ENCODE results near the gene CTSC.

Gene CTSC

GRCh38 chr11:88335284-88335683 lies 2.3 kb downstream of the CTSC start:
- no peak for DNase-seq (ENCODE audit: low spot score)
- TF ChIP-seq, protein P1, sequence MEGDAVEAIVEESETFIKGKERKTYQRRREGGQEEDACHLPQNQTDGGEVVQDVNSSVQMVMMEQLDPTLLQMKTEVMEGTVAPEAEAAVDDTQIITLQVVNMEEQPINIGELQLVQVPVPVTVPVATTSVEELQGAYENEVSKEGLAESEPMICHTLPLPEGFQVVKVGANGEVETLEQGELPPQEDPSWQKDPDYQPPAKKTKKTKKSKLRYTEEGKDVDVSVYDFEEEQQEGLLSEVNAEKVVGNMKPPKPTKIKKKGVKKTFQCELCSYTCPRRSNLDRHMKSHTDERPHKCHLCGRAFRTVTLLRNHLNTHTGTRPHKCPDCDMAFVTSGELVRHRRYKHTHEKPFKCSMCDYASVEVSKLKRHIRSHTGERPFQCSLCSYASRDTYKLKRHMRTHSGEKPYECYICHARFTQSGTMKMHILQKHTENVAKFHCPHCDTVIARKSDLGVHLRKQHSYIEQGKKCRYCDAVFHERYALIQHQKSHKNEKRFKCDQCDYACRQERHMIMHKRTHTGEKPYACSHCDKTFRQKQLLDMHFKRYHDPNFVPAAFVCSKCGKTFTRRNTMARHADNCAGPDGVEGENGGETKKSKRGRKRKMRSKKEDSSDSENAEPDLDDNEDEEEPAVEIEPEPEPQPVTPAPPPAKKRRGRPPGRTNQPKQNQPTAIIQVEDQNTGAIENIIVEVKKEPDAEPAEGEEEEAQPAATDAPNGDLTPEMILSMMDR (IDR thresholded peaks at IDR 0.05; ENCODE audit: extremely low read depth, insufficient read depth, missing control alignments), result no peak
- in situ Hi-C loops (cut with MboI; ENCODE audit: low pct_unique_long_range_greater_than_20kb, low sequenced_read_pairs, unreplicated experiment), result no loop called here

DNA sequence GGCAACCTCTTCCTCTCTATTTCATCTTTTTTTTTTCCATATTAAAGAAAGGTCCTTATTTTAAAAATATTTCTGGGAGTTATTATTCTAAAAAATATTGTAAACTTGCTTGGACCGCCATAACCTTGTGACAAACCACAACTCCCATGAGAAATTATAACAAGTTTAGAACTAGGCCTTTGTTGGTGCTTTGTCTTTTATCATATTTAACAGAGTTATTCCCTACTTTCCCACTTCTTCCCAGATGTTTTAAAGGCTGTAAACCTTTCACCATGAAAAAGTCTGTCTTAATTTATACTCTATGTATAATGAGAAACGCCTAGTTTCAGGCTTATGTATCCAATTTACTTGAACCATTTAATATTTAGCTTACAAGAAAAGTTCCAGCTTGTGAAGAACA lies 3.7 kb downstream of the CTSC start:
- in situ Hi-C loops (cut with MboI; ENCODE audit: low pct_unique_long_range_greater_than_20kb, low sequenced_read_pairs, unreplicated experiment), result no loop called here
- no peak for DNase-seq (ENCODE audit: low spot score)
- TF ChIP-seq, protein P1 (IDR thresholded peaks at IDR 0.05; ENCODE audit: extremely low read depth, insufficient read depth, missing control alignments), result no peak

GRCh38 chr11:88332851-88333250 lies 4.7 kb downstream of the CTSC start:
- in situ Hi-C loops (cut with MboI; ENCODE audit: low pct_unique_long_range_greater_than_20kb, low sequenced_read_pairs, unreplicated experiment), result no loop called here

GRCh38 chr11:88330826-88331428 lies 6.6 kb downstream of the CTSC start:
- DNase-seq (ENCODE audit: low spot score), result no peak
- in situ Hi-C loops (cut with MboI; ENCODE audit: low pct_unique_long_range_greater_than_20kb, low sequenced_read_pairs, unreplicated experiment), result no loop called here
- TF ChIP-seq, protein P1 (IDR thresholded peaks at IDR 0.05; ENCODE audit: extremely low read depth, insufficient read depth, missing control alignments), result no peak

More at GRCh38 chr11:88332851-88333250, 4.7 kb downstream of the CTSC start:
- TF ChIP-seq, protein P1 (IDR thresholded peaks at IDR 0.05; ENCODE audit: extremely low read depth, insufficient read depth, missing control alignments), result no peak
- no peak for DNase-seq (ENCODE audit: low spot score)

DNA sequence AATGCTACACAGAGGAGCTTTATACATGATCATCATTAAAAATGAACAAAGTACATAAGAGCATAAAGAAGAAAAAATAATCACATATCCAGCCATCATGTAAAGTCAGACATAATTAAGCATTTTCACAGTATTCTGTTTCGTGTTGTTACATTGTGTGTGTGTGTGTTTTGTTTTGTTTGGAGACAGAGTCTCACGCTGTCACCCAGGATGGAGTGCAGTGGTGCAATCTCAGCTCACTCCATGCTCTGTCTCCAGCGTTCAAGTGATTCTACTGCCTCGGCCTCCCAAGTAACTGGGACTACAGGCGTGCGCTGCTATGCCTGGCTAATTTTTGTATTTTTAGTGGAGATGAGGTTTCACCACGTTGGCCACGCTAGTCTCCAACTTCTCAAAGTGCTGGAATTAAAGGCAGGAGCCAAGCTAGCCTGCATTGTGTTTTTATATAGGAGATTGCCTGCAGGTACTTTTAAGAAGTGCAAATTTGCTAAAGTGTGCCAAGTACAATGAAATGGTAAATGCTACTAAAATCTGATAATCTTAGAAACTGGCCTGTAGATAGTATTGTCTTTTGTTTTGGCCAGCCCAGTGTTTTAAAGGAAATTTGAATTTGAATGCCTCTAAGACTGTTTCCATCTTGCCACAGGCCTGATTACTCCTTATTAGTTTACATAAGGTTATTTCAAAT lies 7.8 kb downstream of the CTSC start:
- in situ Hi-C loops (cut with MboI; ENCODE audit: low pct_unique_long_range_greater_than_20kb, low sequenced_read_pairs, unreplicated experiment), result no loop called here
- TF ChIP-seq, protein P1 (IDR thresholded peaks at IDR 0.05; ENCODE audit: extremely low read depth, insufficient read depth, missing control alignments), result no peak
- DNase-seq (ENCODE audit: low spot score), result no peak

- in situ Hi-C loops (cut with MboI; ENCODE audit: low pct_unique_long_range_greater_than_20kb, low sequenced_read_pairs, unreplicated experiment), result no loop called here
- no peak for DNase-seq (ENCODE audit: low spot score)
- TF ChIP-seq, protein P1 (IDR thresholded peaks at IDR 0.05; ENCODE audit: extremely low read depth, insufficient read depth, missing control alignments), result no peak
Observed at GRCh38 chr11:88327462-88328143, 9.9 kb downstream of the CTSC start.

Data from GM13977 (cell line).